DMS153 treated with DMSO at 0.1 percent for 48 hours (cell line): Measurements from ENCODE around the gene UBA5.

Experiments
- DNase-seq: peaks from one replicate; lab custom pipeline; 2025; ENCODE audit not compliant: unreplicated experiment; lab: John Stamatoyannopoulos, UW

The UBA5 gene

DNA sequence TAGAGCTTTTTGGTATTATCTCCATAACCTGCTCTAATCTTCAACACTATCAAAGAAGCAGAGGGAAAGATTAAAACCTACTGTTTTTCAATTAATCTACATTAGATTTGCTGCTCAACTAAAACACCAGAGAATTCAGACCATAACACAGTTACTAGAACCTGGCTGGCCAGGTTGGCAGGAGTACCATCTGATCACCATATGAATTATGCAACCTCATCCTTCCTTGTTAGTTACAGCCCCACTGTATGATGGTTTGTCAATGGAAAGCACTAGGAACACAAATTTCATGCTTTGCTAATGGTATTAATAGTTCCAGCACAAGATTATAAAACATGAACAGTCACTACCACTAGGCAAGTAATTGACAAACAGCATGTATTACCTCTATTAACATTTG lies 56.2 kb downstream of the UBA5 start:
- no peak for DNase-seq

DNA sequence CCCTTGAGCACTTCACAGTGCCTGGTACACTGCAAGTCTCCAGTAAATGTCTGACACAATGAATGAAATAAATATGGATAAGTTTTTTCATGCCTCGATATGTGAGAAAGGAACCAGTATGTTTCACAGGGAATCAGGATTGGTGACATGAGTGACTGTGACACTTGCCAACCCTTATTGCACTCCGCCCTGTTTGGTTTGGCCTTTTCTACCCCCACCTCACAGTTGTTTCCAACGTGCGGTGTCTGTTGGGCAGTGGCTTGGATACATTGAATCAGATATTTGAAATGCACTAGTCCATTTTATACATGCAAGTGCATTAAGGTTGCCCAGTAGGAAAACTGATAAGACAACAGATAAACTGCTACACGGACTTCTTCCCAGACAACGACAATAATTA lies 60.1 kb downstream of the UBA5 start:
- DNase-seq = no peak

DNA sequence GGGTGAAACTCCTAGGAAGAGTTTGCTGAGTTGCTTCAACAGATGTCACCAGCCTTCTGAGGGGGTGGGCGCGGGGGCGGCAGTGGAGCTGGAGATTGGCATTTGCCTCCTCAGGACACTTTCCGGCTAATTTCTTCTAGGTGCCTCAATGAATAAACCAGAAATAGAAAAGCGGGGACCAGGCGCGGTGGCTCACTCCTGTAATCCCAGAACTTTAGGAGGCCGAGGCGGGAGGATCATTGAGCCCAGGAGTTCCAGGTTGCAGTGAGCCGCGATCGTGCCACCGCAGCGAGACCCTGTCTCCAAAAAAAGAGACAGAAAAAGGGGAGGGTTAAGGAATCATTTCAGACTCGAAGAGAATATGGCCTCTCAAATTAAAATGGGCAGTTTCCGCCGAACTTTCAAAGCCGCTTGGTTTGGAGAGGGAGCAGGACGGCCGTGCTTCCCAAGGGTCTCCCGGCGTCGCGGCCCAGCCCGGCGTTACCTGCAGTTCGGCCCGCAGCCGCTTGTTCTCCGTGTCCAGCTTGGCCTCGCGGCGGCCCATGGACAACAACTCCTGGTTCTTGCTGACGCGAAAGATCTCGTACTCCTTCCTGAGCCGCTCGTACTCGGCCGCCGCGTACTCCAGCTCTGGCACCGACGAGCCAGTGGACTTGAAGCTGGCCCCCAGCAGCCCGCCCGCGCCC lies 61.5 kb downstream of the UBA5 start:
- DNase-seq = peak; percentile 9

DNA sequence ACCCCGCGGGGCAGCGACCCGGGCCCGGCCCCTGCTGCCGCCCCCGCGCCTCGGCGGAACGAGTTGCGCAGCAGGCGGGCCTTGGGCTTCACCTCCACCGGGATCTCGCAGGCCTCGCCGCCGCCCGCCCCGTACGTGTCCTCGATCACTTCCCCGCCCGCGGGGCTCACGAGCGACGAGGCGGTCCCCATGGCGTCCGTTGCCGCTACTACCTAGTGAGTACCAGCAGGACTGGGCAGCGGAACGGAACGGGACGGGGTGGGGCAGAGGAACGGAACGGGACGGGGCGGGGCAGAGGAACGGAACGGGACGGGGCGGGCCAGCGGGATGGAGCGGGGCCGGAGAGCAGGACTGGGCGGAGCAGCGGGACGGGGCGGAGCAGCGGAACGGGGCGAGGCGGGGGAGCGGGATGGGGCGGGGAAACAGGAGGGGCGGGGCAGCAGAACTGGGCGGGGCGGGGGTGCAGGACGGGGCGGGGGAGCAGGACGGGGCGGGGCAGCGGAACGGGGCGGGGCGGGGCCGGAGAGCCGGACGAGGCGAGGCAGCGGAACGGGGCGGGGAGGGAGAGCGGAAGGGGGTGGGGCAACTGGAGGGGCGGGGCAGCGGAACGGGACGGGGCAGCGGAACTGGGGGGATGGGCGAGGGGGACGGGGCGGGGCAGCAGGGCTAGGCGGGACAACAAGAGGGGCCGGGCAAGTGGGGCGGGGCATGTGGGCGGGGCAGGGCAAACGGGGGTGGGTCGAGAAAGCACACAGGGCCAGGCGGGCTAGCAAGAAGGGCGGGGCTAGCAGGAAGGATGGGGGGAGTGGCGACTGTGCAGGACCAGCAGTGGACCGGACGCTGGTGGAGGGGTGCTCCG lies 62.3 kb downstream of the UBA5 start, which contains the start of gene NPHP3:
NPHP3 (minus strand) TSS at position 245 of the 859 bp plus-strand sequence; CDS start at position 191, 54 bp downstream.
- DNase-seq = peak; percentile 85

DNA sequence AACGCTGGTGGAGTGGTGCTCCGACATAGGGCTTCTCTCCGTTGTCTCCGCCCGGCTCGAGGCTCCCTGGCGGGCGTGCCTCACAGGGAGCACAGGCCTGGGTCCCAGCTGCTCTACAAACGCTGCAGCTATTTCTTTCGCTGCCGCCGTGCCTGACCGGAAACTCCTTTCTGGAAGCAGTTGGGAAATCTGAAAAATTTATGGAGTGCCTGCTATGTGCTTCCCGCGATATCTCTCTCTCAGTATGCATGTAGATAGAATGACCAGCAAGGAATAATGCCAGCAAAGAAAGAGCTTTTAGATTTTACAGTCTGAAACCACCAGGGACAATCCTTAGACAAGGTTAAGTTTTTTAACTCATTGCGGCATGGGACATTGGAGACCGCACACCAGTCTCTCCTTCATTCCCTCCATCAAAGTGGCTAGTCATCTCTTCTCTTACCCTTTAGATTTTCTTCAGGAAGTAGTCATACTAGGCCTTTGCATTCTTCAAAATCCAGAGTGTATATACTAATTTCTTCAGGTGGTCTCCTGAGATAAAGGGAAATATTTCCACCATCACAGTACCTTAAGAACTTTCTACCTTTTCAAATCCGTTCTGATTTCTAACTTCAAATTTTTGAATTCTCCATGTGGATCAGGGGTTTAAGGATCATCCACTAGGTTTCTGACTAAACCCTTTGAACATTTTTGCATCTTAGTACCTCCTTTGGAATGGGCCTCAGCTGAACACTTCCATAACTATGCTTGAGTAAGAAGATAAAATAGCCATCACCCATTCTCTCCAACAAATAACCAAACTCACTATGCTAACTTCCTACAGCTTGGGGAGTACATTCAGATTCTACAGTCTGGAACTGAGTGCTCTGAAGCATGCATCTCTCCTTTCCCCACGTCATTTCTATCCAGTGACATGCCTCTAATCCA lies 63.2 kb downstream of the UBA5 start:
- DNase-seq = no peak

DNA sequence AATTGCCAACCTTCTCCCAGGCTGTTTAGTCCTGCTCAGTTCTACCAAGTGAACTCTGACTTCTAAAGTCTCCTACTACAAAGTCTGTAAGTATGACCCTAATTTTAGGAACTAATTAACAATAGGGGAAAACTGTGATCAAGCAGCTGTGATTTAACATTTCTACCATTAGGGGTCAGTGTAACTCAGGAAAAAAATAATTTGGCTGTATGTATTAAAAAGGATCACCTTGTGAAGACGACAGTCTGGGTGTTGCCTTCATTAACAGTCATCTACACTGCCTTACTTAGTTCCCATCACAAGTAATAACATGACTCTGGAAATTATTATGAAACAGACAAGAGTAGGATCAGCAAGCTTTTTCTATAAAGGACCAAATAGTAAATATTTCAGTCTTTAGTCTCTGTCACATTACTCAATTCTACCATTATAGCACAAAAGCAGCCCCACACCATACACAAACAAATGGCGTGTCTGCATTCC lies 66.3 kb downstream of the UBA5 start:
- DNase-seq = peak; percentile 48
